ENCODE measurements around the gene CACNA1H. TPM values are rescaled to one million over a fixed set of nuclear protein-coding genes. Genes with fewer than 3 reads are reported as not detected.
A peak's percentile ranks its signal among the peaks of the same experiment; 100 is the strongest.

The CACNA1H gene
- 1 to 10 TPM in 1 of 2 experiments, under 1 TPM in 1; 0.37 to 1.3 TPM for total RNA-seq

GRCh38 chr16:1152651-1153259 is at the start of gene CACNA1H:
TSS of gene CACNA1H (plus strand) at chr16:1153106. CDS start at chr16:1153738, 632 bp downstream.
- CTCF ChIA-PET, result no interaction called here
- H3K27ac Mint-ChIP-seq, result no peak within 1 kb of the TSS

DNA sequence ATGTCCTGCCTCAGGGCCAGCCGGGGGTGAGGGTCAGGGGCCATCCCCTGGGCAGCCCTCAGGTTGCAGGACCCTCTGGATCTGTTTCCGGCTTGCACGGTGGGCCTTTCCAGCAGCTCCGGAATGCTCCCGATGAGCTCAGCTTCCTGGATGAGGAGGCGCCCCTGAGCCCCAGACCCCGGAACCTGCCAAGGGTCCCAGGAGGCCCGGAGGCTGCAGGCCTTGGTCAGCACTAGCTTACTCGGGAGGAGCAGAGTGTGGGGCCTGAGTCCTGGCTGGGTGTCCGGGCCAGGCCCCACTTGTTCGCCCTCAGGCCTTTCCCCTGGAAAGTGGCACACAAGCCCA is 49.3 kb upstream of the CACNA1H start:
- H3K4me1 Mint-ChIP-seq, result no peaks in the 10 kb centered on the region
- ATAC-seq, result no peak
- no peak overlapping the region for H3K4me3 Mint-ChIP-seq
- no peaks in the 10 kb centered on the region for H3K9me3 Mint-ChIP-seq (ENCODE audit: low read depth)
- H3K27ac Mint-ChIP-seq, result no peak overlapping the region
- no peak for DNase-seq
- CTCF ChIA-PET, result interaction anchor here (0.8 to 1.1 kb wide), 6 partner anchors 32 to 362 kb away, joined by 3 to 4 read pairs (median 3); partner anchors contain the start of gene CIAO3
- H3K36me3 Mint-ChIP-seq, result no peaks in the 10 kb centered on the region
- H3K27me3 Mint-ChIP-seq, result no peaks in the 10 kb centered on the region

More at GRCh38 chr16:1152651-1153259, at the start of gene CACNA1H:
- H3K4me1 Mint-ChIP-seq, result no peaks in the 10 kb centered on the region
- peaks cover 16% of the 10 kb centered on the region for H3K27me3 Mint-ChIP-seq
- no peak within 1 kb of the TSS for H3K4me3 Mint-ChIP-seq
- ATAC-seq, result peak; percentile 63
- no peaks in the 10 kb centered on the region for H3K36me3 Mint-ChIP-seq
- no peak for DNase-seq
- no peaks in the 10 kb centered on the region for H3K9me3 Mint-ChIP-seq (ENCODE audit: low read depth)

GRCh38 chr16:1105888-1106620 is 46.9 kb upstream of the CACNA1H start:
- DNase-seq, result peak; percentile 45
- H3K9me3 Mint-ChIP-seq (ENCODE audit: low read depth), result no peaks in the 10 kb centered on the region
- H3K27me3 Mint-ChIP-seq, result no peaks in the 10 kb centered on the region
- peak; percentile 34 for ATAC-seq
- CTCF ChIA-PET, result interaction anchor here (0.9 kb wide), 1 partner anchor 48 kb away, joined by 3 read pairs; no protein-coding TSS in a partner anchor
- H3K4me1 Mint-ChIP-seq, result no peaks in the 10 kb centered on the region
- no peaks in the 10 kb centered on the region for H3K36me3 Mint-ChIP-seq
- no peak overlapping the region for H3K4me3 Mint-ChIP-seq
- no peak overlapping the region for H3K27ac Mint-ChIP-seq

GRCh38 chr16:1106659-1107058 is 46.2 kb upstream of the CACNA1H start:
- H3K4me3 Mint-ChIP-seq, result no peak overlapping the region
- no peaks in the 10 kb centered on the region for H3K36me3 Mint-ChIP-seq
- no peaks in the 10 kb centered on the region for H3K27me3 Mint-ChIP-seq
- CTCF ChIA-PET, result interaction anchor here (0.9 kb wide), 1 partner anchor 48 kb away, joined by 3 read pairs; no protein-coding TSS in a partner anchor
- H3K27ac Mint-ChIP-seq, result no peak overlapping the region
- ATAC-seq (no peak), DNase-seq (no peak)
- no peaks in the 10 kb centered on the region for H3K4me1 Mint-ChIP-seq
- no peaks in the 10 kb centered on the region for H3K9me3 Mint-ChIP-seq (ENCODE audit: low read depth)

GRCh38 chr16:1107141-1107540 is 45.8 kb upstream of the CACNA1H start:
- Mint-ChIP-seq H3K36me3 (no peaks in the 10 kb centered on the region), H3K27me3 (no peaks in the 10 kb centered on the region), H3K9me3 (ENCODE audit: low read depth) (no peaks in the 10 kb centered on the region), H3K4me3 (no peak overlapping the region), H3K4me1 (no peaks in the 10 kb centered on the region), H3K27ac (no peak overlapping the region)
- DNase-seq, result no peak
- no peak for ATAC-seq
- CTCF ChIA-PET, result interaction anchor here (0.6 kb wide), 1 partner anchor 197 kb away, joined by 3 read pairs; no protein-coding TSS in a partner anchor

- no peaks in the 10 kb centered on the region for H3K9me3 Mint-ChIP-seq (ENCODE audit: low read depth)
- DNase-seq (no peak), ATAC-seq (no peak)
- no peak overlapping the region for H3K27ac Mint-ChIP-seq
- no peak overlapping the region for H3K4me3 Mint-ChIP-seq
- H3K27me3 Mint-ChIP-seq, result no peaks in the 10 kb centered on the region
- CTCF ChIA-PET, result interaction anchor here (0.6 kb wide), 1 partner anchor 196 kb away, joined by 3 read pairs; no protein-coding TSS in a partner anchor
- H3K4me1 Mint-ChIP-seq, result no peaks in the 10 kb centered on the region
- H3K36me3 Mint-ChIP-seq, result no peaks in the 10 kb centered on the region
Measured at GRCh38 chr16:1107731-1108130, 45.2 kb upstream of the CACNA1H start.

GRCh38 chr16:1108299-1109252 is 44.3 kb upstream of the CACNA1H start:
- CTCF ChIA-PET, result no interaction called here
- Mint-ChIP-seq H3K9me3 (ENCODE audit: low read depth) (no peaks in the 10 kb centered on the region), H3K4me1 (no peaks in the 10 kb centered on the region), H3K36me3 (no peaks in the 10 kb centered on the region), H3K27me3 (no peaks in the 10 kb centered on the region), H3K4me3 (no peak overlapping the region), H3K27ac (no peak overlapping the region)
- no peak for ATAC-seq
- DNase-seq, result no peak

DNA sequence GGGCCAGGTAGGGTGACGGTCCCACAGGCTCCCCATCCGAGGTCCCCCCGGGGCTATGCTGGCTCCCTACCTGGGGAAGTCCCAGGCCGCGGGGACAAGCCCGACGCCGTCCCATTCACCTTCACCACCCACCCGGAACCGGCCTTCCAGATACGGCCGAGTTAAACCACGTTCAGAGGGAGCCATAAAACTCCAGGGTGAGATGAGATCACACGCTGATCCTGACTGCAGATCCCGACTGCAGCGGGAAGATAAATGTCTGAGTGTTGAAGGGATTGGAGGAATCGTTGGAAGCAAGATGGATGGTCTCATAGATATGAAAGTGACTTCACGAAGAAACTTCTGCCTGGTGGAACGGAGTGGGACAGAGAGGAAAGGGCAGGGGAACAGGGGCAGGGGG is 43.3 kb upstream of the CACNA1H start:
- no peaks in the 10 kb centered on the region for H3K27me3 Mint-ChIP-seq
- H3K9me3 Mint-ChIP-seq (ENCODE audit: low read depth), result no peaks in the 10 kb centered on the region
- H3K4me3 Mint-ChIP-seq, result no peak overlapping the region
- CTCF ChIA-PET, result no interaction called here
- no peaks in the 10 kb centered on the region for H3K36me3 Mint-ChIP-seq
- DNase-seq, result no peak
- H3K4me1 Mint-ChIP-seq, result no peaks in the 10 kb centered on the region
- no peak for ATAC-seq
- no peak overlapping the region for H3K27ac Mint-ChIP-seq

GRCh38 chr16:1112506-1113184 is 40.3 kb upstream of the CACNA1H start:
- no peak for ATAC-seq
- Mint-ChIP-seq H3K4me1 (no peaks in the 10 kb centered on the region), H3K36me3 (no peaks in the 10 kb centered on the region), H3K27ac (no peak overlapping the region), H3K4me3 (no peak overlapping the region), H3K27me3 (no peaks in the 10 kb centered on the region), H3K9me3 (ENCODE audit: low read depth) (no peaks in the 10 kb centered on the region)
- no peak for DNase-seq
- CTCF ChIA-PET, result no interaction called here

DNA sequence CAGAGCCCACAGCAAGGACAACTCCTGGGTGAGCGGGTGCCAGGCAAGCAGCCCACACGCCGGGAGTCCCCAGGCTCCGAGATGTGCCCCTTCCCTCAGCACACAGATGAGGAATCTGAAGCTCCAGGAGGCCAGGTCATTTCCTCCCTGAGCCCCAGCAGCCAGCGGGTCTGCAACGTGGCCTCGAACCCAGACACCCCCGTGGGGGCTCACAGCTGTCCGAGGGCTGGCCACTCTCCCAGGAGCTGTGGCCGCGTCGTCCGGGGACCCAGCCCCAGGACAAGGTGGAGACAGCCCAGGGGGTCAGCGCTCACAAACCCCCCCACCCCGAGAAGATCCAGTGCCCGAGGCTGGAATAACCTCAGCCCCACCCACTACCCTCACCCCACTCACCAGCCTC is 39.4 kb upstream of the CACNA1H start:
- no peaks in the 10 kb centered on the region for H3K36me3 Mint-ChIP-seq
- H3K4me1 Mint-ChIP-seq, result no peaks in the 10 kb centered on the region
- no peak for DNase-seq
- H3K27ac Mint-ChIP-seq, result no peak overlapping the region
- no peak for ATAC-seq
- H3K9me3 Mint-ChIP-seq (ENCODE audit: low read depth), result no peaks in the 10 kb centered on the region
- no peaks in the 10 kb centered on the region for H3K27me3 Mint-ChIP-seq
- CTCF ChIA-PET, result no interaction called here
- no peak overlapping the region for H3K4me3 Mint-ChIP-seq

DNA sequence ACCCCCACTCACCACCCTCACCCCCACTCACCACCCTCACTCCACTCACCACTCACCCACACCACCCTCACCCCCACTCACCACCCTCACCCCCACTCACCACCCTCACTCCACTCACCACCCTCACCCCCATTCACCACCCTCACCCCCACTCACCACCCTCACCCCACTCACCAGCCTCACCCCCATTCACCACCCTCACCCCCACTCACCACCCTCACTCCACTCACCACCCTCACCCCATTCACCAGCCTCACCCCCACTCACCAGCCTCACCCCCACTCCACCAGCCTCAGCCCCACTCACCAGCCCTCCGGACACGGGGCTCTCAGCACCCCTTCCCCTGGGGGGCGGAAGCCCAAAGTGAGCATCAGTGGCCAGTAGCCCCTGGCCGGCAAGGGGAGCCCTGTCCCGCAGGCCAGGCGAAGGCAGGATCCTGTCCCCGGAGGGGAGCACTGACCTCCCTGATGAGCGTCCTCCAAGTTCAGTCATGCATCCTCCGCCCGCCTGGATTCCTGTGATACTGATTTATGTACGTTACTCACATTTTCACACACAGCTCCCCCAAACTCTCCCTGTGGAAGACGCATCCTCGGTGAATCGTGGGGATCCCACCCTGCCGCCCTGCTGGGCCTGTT is 38.9 kb upstream of the CACNA1H start:
- no peak for DNase-seq
- no peak for ATAC-seq
- Mint-ChIP-seq H3K36me3 (no peaks in the 10 kb centered on the region), H3K4me3 (no peak overlapping the region), H3K4me1 (no peaks in the 10 kb centered on the region), H3K9me3 (ENCODE audit: low read depth) (no peaks in the 10 kb centered on the region), H3K27me3 (no peaks in the 10 kb centered on the region), H3K27ac (no peak overlapping the region)
- CTCF ChIA-PET, result no interaction called here

DNA sequence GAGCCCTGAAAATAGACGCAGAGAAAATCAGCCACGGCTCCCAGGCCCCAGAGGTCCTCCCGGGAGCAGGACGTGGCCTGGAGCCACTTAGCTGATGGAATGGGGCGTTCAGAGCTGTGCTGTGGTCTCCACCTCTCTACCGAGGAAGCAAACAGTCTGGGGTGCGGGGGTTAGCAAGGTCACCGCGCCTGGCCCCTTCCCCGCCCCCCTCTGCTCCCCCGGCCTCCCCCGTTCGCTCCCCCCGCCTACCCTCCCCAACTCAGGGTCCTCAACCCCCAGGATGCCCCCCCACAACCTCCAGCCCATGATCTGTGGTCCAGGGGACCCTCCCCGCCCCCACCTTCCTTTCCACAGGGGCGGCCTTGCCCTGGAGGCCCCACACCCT is 36.2 kb upstream of the CACNA1H start:
- H3K36me3 Mint-ChIP-seq, result no peaks in the 10 kb centered on the region
- DNase-seq (no peak), ATAC-seq (no peak)
- no peak overlapping the region for H3K4me3 Mint-ChIP-seq
- no peaks in the 10 kb centered on the region for H3K9me3 Mint-ChIP-seq (ENCODE audit: low read depth)
- no peaks in the 10 kb centered on the region for H3K4me1 Mint-ChIP-seq
- CTCF ChIA-PET, result no interaction called here
- no peaks in the 10 kb centered on the region for H3K27me3 Mint-ChIP-seq
- H3K27ac Mint-ChIP-seq, result no peak overlapping the region
